HG02759 (cell line): ENCODE measurements around the gene LDLRAD3.

Experiments used
- ATAC-seq: cut with Tn5 transposase; IDR thresholded peaks from one replicate; pipeline ENCODE4 v1.9.1; 2021; ENCODE audit warnings: mild to moderate bottlenecking, moderate library complexity; ENCODE audit not compliant: unreplicated experiment

LDLRAD3 gene

GRCh38 chr11:36013950-36014897, 70.4 kb downstream of the LDLRAD3 start:
- no peak for ATAC-seq

GRCh38 chr11:36014898-36015665, 71.2 kb downstream of the LDLRAD3 start:
- no peak for ATAC-seq

- no peak for ATAC-seq
Observed at GRCh38 chr11:36015799-36016198, 71.9 kb downstream of the LDLRAD3 start.

- no peak for ATAC-seq
Observed at GRCh38 chr11:36016263-36016662, 72.4 kb downstream of the LDLRAD3 start.

GRCh38 chr11:36016709-36017108, 72.8 kb downstream of the LDLRAD3 start:
- no peak for ATAC-seq

- no peak for ATAC-seq
Observed at GRCh38 chr11:36019005-36019596, 75.2 kb downstream of the LDLRAD3 start.

- no peak for ATAC-seq
Observed at GRCh38 chr11:36019722-36020121, 75.9 kb downstream of the LDLRAD3 start.

- ATAC-seq = no peak
Observed at GRCh38 chr11:36022882-36023281, 79.0 kb downstream of the LDLRAD3 start.

GRCh38 chr11:36023922-36024321, 80.1 kb downstream of the LDLRAD3 start:
- ATAC-seq = no peak

- no peak for ATAC-seq
Observed at GRCh38 chr11:36024716-36025115, 80.9 kb downstream of the LDLRAD3 start.

GRCh38 chr11:36026315-36026968, 82.6 kb downstream of the LDLRAD3 start:
- no peak for ATAC-seq

- no peak for ATAC-seq
Observed at GRCh38 chr11:36027731-36028130, 83.9 kb downstream of the LDLRAD3 start.

GRCh38 chr11:36029616-36030015, 85.8 kb downstream of the LDLRAD3 start:
- ATAC-seq = no peak

- no peak for ATAC-seq
Observed at GRCh38 chr11:36030731-36031281, 86.9 kb downstream of the LDLRAD3 start.

- ATAC-seq = no peak
Observed at GRCh38 chr11:36033082-36033751, 89.4 kb downstream of the LDLRAD3 start.

GRCh38 chr11:36033936-36034335, 90.1 kb downstream of the LDLRAD3 start:
- ATAC-seq = no peak

- no peak for ATAC-seq
Observed at GRCh38 chr11:36034551-36035331, 90.9 kb downstream of the LDLRAD3 start.

GRCh38 chr11:36035454-36035853, 91.6 kb downstream of the LDLRAD3 start:
- ATAC-seq = no peak

- no peak for ATAC-seq
Observed at GRCh38 chr11:36035999-36036398, 92.1 kb downstream of the LDLRAD3 start.
